Measurements from ENCODE around the gene SEC61A2. TPM values are rescaled to one million over a fixed set of nuclear protein-coding genes. Genes with fewer than 3 reads are reported as not detected.

SEC61A2 gene
- total and polyA plus RNA-seq, 2 donors (not counting 1 experiment from before 2014, with no cell fraction given) = 10.7 to 20.2 TPM

DNA sequence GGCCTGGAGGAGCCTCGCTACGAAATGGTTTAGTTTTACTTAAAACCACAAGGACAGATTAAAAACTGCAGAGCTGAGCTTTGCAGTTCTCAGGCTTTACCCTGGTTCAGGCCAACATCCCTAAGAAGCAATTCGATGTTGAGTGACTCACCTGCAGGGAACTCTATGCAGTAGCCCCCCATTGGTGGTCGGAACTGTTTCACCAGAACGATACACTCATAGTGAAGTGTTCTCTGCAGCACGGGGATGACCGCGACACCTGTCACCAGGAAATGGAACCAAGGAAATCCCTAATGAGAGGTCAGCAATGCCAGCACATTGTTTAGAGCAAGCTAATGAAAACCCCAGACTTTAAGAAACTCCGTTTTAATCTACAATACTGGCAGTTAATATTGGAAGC is 48.2 kb downstream of the SEC61A2 start:
- POLR2A ChIA-PET = no interaction called here
- H3K4me2 ChIP-seq (replicated peaks; ENCODE audit: low read depth, low read length, poor library complexity, severe bottlenecking) = no peak overlapping the region
- DNase-seq = no peak
- WGBS (ENCODE audit: insufficient coverage) = 100% methylated on average over 8 of the region's 9 CpGs
- no peaks in the 10 kb centered on the region for H3K79me2 ChIP-seq (ENCODE audit: control insufficient read depth, insufficient read depth, low read length)
- ATAC-seq (ENCODE audit: low read depth) = no peak
- no peaks in the 10 kb centered on the region for H3K9me3 ChIP-seq (ENCODE audit: control extremely low read depth in 1 of 3, control insufficient read depth in 2 of 3, insufficient read depth in 1 of 3, low read length in 2 of 3)
- H3K4me1 ChIP-seq (ENCODE audit: control insufficient read depth in 2 of 2, insufficient read depth in 2 of 2, low read length in 2 of 2) = no peaks in the 10 kb centered on the region
- no peaks in the 10 kb centered on the region for H4K20me1 ChIP-seq (ENCODE audit: control insufficient read depth, insufficient read depth, low read length, poor library complexity, severe bottlenecking)
- CTCF ChIA-PET = no interaction called here
- Mint-ChIP-seq H3K4me3 (no peak overlapping the region), H3K9me3 (ENCODE audit: insufficient read depth) (no peaks in the 10 kb centered on the region), H3K27me3 (no peaks in the 10 kb centered on the region), H3K4me1 (peaks cover 5% of the 10 kb centered on the region), H3K27ac (no peak overlapping the region)
- no peak overlapping the region for H2AFZ ChIP-seq (ENCODE audit: insufficient read depth, low read depth, low read length, poor library complexity, severe bottlenecking)
- intact Hi-C loops (cut with micrococcal nuclease) = no loop called here
- H3K9ac ChIP-seq (ENCODE audit: low read length) = no peak overlapping the region
- no peaks in the 10 kb centered on the region for H3K27me3 ChIP-seq (replicated peaks in 1 of 4; ENCODE audit: control extremely low read depth in 1 of 4, control insufficient read depth in 3 of 4, insufficient read depth in 4 of 4, low read length in 3 of 4)
- H3K36me3 ChIP-seq (replicated peaks in 1 of 2; ENCODE audit: control extremely low read depth in 1 of 2, control insufficient read depth in 1 of 2, extremely low read depth in 1 of 2, insufficient read depth in 2 of 2, low read length in 1 of 2) = peaks cover 2 to 37% of the 10 kb centered on the region in 2 experiments
- H3K27ac ChIP-seq (ENCODE audit: low read length in 2 of 2) = no peak overlapping the region
- no peak for TF ChIP-seq EZH2 (IDR thresholded peaks at IDR 0.05; ENCODE audit: borderline replicate concordance, insufficient read depth, low read depth, low read length, poor library complexity, severe bottlenecking)
- TF ChIP-seq, protein P1, sequence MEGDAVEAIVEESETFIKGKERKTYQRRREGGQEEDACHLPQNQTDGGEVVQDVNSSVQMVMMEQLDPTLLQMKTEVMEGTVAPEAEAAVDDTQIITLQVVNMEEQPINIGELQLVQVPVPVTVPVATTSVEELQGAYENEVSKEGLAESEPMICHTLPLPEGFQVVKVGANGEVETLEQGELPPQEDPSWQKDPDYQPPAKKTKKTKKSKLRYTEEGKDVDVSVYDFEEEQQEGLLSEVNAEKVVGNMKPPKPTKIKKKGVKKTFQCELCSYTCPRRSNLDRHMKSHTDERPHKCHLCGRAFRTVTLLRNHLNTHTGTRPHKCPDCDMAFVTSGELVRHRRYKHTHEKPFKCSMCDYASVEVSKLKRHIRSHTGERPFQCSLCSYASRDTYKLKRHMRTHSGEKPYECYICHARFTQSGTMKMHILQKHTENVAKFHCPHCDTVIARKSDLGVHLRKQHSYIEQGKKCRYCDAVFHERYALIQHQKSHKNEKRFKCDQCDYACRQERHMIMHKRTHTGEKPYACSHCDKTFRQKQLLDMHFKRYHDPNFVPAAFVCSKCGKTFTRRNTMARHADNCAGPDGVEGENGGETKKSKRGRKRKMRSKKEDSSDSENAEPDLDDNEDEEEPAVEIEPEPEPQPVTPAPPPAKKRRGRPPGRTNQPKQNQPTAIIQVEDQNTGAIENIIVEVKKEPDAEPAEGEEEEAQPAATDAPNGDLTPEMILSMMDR (IDR thresholded peaks at IDR 0.05) = no peak
- no peak overlapping the region for H3K4me3 ChIP-seq (ENCODE audit: control extremely low read depth in 1 of 5, extremely low read depth in 1 of 5, insufficient read depth in 1 of 5, low read depth in 2 of 5, low read length in 4 of 5)

DNA sequence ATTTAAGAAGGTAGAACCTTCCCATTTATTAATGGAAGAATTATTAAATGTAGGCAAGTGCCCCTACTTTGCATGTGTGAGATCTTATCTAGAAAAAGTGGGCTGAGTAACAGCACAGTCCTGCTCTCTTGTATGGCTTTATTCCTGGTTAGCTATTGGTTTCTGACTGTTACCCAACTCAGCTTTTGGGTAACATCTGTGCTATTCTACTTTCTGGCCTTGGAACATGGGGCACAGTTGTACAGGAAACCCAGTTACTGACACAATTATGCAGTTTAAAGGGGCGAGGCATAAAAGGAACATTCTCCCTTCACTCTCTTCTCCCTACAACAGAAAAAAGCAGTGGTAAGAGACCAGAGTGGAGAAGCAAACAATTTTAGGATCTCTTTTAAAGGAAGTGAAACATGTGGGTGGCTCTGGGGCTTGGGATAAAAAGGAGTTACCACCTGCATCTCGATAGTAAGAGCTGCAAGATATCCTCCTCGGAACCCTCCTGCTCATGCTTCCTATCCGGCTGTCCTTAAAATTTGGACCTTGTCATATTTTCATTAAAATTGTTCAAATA is 50.2 kb downstream of the SEC61A2 start:
- ChIA-PET CTCF (interaction anchor here (1.1 to 1.3 kb wide), 2 partner anchors 10 to 35 kb away, joined by 3 to 6 read pairs; no protein-coding TSS in a partner anchor), POLR2A (no interaction called here)
- Histone ChIP-seq H3K36me3 (replicated peaks in 1 of 2; ENCODE audit: control extremely low read depth in 1 of 2, control insufficient read depth in 1 of 2, extremely low read depth in 1 of 2, insufficient read depth in 2 of 2, low read length in 1 of 2) (peaks cover 2 to 37% of the 10 kb centered on the region in 2 experiments), H3K4me2 (replicated peaks; ENCODE audit: low read depth, low read length, poor library complexity, severe bottlenecking) (no peak overlapping the region), H3K4me3 (ENCODE audit: control extremely low read depth in 1 of 5, extremely low read depth in 1 of 5, insufficient read depth in 1 of 5, low read depth in 2 of 5, low read length in 4 of 5) (no peak overlapping the region), H2AFZ (ENCODE audit: insufficient read depth, low read depth, low read length, poor library complexity, severe bottlenecking) (no peak overlapping the region), H4K20me1 (ENCODE audit: control insufficient read depth, insufficient read depth, low read length, poor library complexity, severe bottlenecking) (no peaks in the 10 kb centered on the region), H3K4me1 (ENCODE audit: control insufficient read depth in 2 of 2, insufficient read depth in 2 of 2, low read length in 2 of 2) (no peaks in the 10 kb centered on the region), H3K27ac (ENCODE audit: low read length in 2 of 2) (no peak overlapping the region), H3K27me3 (replicated peaks in 1 of 4; ENCODE audit: control extremely low read depth in 1 of 4, control insufficient read depth in 3 of 4, insufficient read depth in 4 of 4, low read length in 3 of 4) (no peaks in the 10 kb centered on the region), H3K9me3 (ENCODE audit: control extremely low read depth in 1 of 3, control insufficient read depth in 2 of 3, insufficient read depth in 1 of 3, low read length in 2 of 3) (no peaks in the 10 kb centered on the region), H3K79me2 (ENCODE audit: control insufficient read depth, insufficient read depth, low read length) (no peaks in the 10 kb centered on the region), H3K9ac (ENCODE audit: low read length) (no peak overlapping the region)
- Mint-ChIP-seq H3K27ac (no peak overlapping the region), H3K4me1 (peaks cover 5% of the 10 kb centered on the region), H3K9me3 (ENCODE audit: insufficient read depth) (no peaks in the 10 kb centered on the region), H3K27me3 (no peaks in the 10 kb centered on the region), H3K4me3 (no peak overlapping the region)
- ATAC-seq (ENCODE audit: low read depth) (no peak), DNase-seq (no peak)
- TF ChIP-seq, protein P1 (IDR thresholded peaks at IDR 0.05) = no peak
- no peak for TF ChIP-seq EZH2 (IDR thresholded peaks at IDR 0.05; ENCODE audit: borderline replicate concordance, insufficient read depth, low read depth, low read length, poor library complexity, severe bottlenecking)
- intact Hi-C loops (cut with micrococcal nuclease) = no loop called here
- WGBS (ENCODE audit: insufficient coverage) = no CpG with 5 or more reads among the region's 4 CpGs

All from B cell (primary cell).